GM23338 (cell line): ENCODE results near the gene RRP9. TPM values are rescaled to one million over a fixed set of nuclear protein-coding genes. Genes with fewer than 3 reads are reported as not detected.
A peak's percentile ranks its signal among the peaks of the same experiment; 100 is the strongest.

ENCODE experiments used
- ATAC-seq: fragments of 200-7000 bp; cut with Tn5 transposase; 3 replicates; pipeline ENCODE4 v1.9.1; 2020
- DNase-seq: peaks from one replicate; pipeline ENCODE4 v3.0.0-alpha.2; 2015; ENCODE audit warnings: low spot score
- H2AFZ ChIP-seq: fragments of 200-600 bp; sonication (generic); 2 replicates; pipeline ENCODE4 v1.8.0; 2016; ENCODE audit warnings: antibody characterized with exemption, mild to moderate bottlenecking, moderate library complexity
- H3F3A ChIP-seq: fragments of 200-600 bp; sonication (generic); replicated peaks from 2 replicates; pipeline ENCODE4 v1.8.0; 2017; ENCODE audit warnings: antibody characterized with exemption, mixed run types, low read depth
- H3K27ac ChIP-seq: fragments of 200-600 bp; sonication (generic); 2 replicates; pipeline ENCODE4 v1.6.1; 2016; ENCODE audit warnings: low read depth
- H3K27me3 ChIP-seq: fragments of 200-600 bp; sonication (generic); 2 replicates; pipeline ENCODE4 v1.8.0; 2016; ENCODE audit warnings: mild to moderate bottlenecking, mixed run types, moderate library complexity; ENCODE audit not compliant: insufficient read depth
- H3K36me3 ChIP-seq: fragments of 200-600 bp; sonication (generic); 2 replicates; pipeline ENCODE4 v1.8.0; 2016; ENCODE audit warnings: mild to moderate bottlenecking; ENCODE audit not compliant: insufficient read depth
- H3K4me1 ChIP-seq: fragments of 200-600 bp; sonication (generic); 2 replicates; pipeline ENCODE4 v1.8.0; 2016; ENCODE audit warnings: mild to moderate bottlenecking, moderate library complexity; ENCODE audit not compliant: insufficient read depth
- H3K4me2 ChIP-seq: fragments of 200-600 bp; sonication (generic); 2 replicates; pipeline ENCODE4 v1.7.1; 2017; ENCODE audit warnings: mixed run types
- H3K4me3 ChIP-seq: fragments of 200-600 bp; sonication (generic); 2 replicates; pipeline ENCODE4 v1.6.1; 2016; ENCODE audit warnings: mixed run types
- H3K79me2 ChIP-seq: fragments of 200-600 bp; sonication (generic); replicated peaks from 2 replicates; pipeline ENCODE4 v1.8.0; 2017; ENCODE audit warnings: mild to moderate bottlenecking; ENCODE audit not compliant: insufficient read depth
- H3K9me2 ChIP-seq: fragments of 200-600 bp; sonication (generic); 2 replicates; pipeline ENCODE4 v1.8.0; 2017; ENCODE audit not compliant: insufficient read depth
- H4K20me1 ChIP-seq: fragments of 200-600 bp; sonication (generic); replicated peaks from 2 replicates; pipeline ENCODE4 v1.8.0; 2017; ENCODE audit warnings: mild to moderate bottlenecking; ENCODE audit not compliant: insufficient read depth
- H3K27ac Mint-ChIP-seq: 2 replicates; pipeline ENCODE4 v1.8.0; 2020; ENCODE audit warnings: inconsistent platforms, mild to moderate bottlenecking, moderate library complexity, mixed read lengths
- H3K27me3 Mint-ChIP-seq: 3 replicates; pipeline ENCODE4 v1.8.0; 2022; ENCODE audit warnings: low read depth, mild to moderate bottlenecking, moderate library complexity, mixed read lengths, inconsistent platforms; ENCODE audit not compliant: insufficient read depth, poor library complexity
- H3K36me3 Mint-ChIP-seq: 3 replicates; pipeline ENCODE4 v1.8.0; 2021; ENCODE audit warnings: low read depth, mild to moderate bottlenecking, inconsistent platforms, moderate library complexity, mixed read lengths
- H3K4me1 Mint-ChIP-seq: 3 replicates; pipeline ENCODE4 v1.8.0; 2020; ENCODE audit warnings: mild to moderate bottlenecking, inconsistent platforms, mixed read lengths
- H3K4me3 Mint-ChIP-seq: 3 replicates; pipeline ENCODE4 v1.8.0; 2021; ENCODE audit warnings: moderate library complexity, mild to moderate bottlenecking, inconsistent platforms, mixed read lengths
- H3K9me3 Mint-ChIP-seq: 3 replicates; pipeline ENCODE4 v1.8.0; 2020; ENCODE audit warnings: moderate library complexity, mild to moderate bottlenecking, inconsistent platforms, mixed read lengths
- CREB1 ChIP-seq: fragments of 250-450 bp; sonication (Bioruptor Pico); IDR thresholded peaks from 2 replicates; pipeline ENCODE4 v1.5.0; 2020; ENCODE audit warnings: low read depth, mild to moderate bottlenecking, moderate library complexity
- EZH2 ChIP-seq: fragments of 200-600 bp; sonication (generic); IDR thresholded peaks from one replicate; pipeline ENCODE4 v1.8.0; 2017; ENCODE audit warnings: antibody characterized with exemption, mild to moderate bottlenecking, low read depth; ENCODE audit not compliant: unreplicated experiment
- JUNB ChIP-seq: IDR thresholded peaks from one replicate; pipeline ENCODE4 v1.6.1; 2016; ENCODE audit warnings: antibody characterized with exemption; ENCODE audit not compliant: unreplicated experiment
- NANOG ChIP-seq: IDR thresholded peaks from 2 replicates; pipeline ENCODE4 v1.6.1; 2016; ENCODE audit warnings: antibody characterized with exemption, borderline replicate concordance
- POLR2AphosphoS5 ChIP-seq: IDR thresholded peaks from 2 replicates; pipeline ENCODE4 v1.6.1; 2016; ENCODE audit warnings: antibody characterized with exemption, low read depth
- STAT1 ChIP-seq: IDR thresholded peaks from one replicate; pipeline ENCODE4 v1.6.1; 2016; ENCODE audit warnings: antibody characterized with exemption; ENCODE audit not compliant: unreplicated experiment
- ZNF114 ChIP-seq: fragments of 250-450 bp; sonication (Bioruptor Pico); IDR thresholded peaks from 2 replicates; pipeline ENCODE4 v1.5.0; 2020; ENCODE audit warnings: mild to moderate bottlenecking, moderate library complexity
- polyA plus RNA-seq: library from polyadenylated mRNA; unstranded; fragments of >200 nt; fragmentation: Nextera tagmentation; extraction: Ambion mirVana; gene quantifications from 2 replicates; pipeline ENCODE4 v1.2.1, GENCODE V29; 2016
- total RNA-seq: library from RNA; depleted of rRNA; stranded (reverse); fragments of >200 nt; shearing (Covaris generic); gene quantifications from 2 replicates; pipeline ENCODE4 v1.2.3, GENCODE V29; 2014
- TF ChIP-seq, protein P1 (sequence below), 2 experiments: fragments of 200-600 bp in 1 of 2; sonication (generic) in 1 of 2; conservative IDR thresholded peaks; 2 replicates each; pipeline versions ENCODE4 v1.5.1 to v1.6.1; 2016 to 2017; ENCODE audit warnings: antibody characterized with exemption in 2 of 2, low read depth in 2 of 2, mild to moderate bottlenecking in 2 of 2, moderate library complexity in 1 of 2
- TF ChIP-seq, protein P2 (sequence below): IDR thresholded peaks from 2 replicates; pipeline ENCODE4 v1.6.1; 2016; ENCODE audit warnings: antibody characterized with exemption
- TF ChIP-seq, protein P3 (sequence below): fragments of 250-450 bp; sonication (Bioruptor Pico); IDR thresholded peaks from 2 replicates; pipeline ENCODE4 v1.5.0; 2020; ENCODE audit warnings: mild to moderate bottlenecking, moderate library complexity

Gene RRP9
- total and polyA plus RNA-seq, 2 experiments from 2014 or later = 62.4 to 68.1 TPM

DNA sequence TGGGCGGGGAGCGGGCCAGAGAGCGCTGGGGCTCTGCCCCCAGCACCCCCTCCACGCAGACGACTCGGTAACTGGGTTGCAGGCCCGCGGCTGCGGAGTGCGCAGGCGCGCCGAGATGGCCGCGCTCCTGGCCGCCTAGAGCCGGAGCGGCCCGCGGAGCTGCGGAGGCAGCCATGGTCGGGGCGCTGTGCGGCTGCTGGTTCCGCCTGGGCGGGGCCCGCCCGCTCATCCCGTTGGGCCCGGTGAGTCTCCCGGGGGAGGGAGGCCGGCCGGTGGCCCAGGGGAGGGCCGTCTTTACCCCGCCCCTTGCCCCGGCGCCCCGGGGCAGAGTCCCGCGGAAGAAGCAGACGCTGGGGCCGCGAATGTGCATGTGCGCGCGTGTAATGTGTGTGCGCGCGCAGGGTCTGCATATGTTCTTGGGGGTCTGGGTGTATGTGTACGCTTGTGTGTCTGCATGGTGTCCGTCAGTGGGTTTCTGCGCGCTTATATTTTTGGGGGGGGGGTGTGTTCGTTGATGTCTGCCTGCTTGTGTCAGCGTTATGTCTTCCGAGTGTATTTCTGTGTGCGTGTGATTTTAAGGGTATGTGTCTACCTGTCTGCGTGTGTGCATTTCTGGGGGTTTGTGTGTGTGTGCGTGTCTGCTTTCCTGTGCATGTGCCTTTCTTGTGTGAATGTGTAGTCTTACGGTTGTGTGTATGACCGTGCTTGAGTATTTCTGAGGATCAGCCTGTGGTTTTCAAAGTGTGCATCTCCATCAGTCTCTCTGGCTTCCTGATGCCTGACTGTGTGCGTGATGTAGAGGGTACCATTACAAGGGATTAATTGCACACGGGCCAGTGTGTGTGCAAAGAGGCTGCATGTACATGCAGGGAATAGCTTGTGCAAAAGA, 33.5 kb upstream of the RRP9 start, which contains the start of gene ABHD14A:
TSS of gene ABHD14A (plus strand) at position 102 of the 889 bp plus-strand sequence. CDS start at position 174, 72 bp downstream.
- H4K20me1 ChIP-seq = no peaks in the 10 kb centered on the region
- H3K79me2 ChIP-seq = no peaks in the 10 kb centered on the region
- H2AFZ ChIP-seq = peak within 1 kb of the TSS; percentile 96
- no peaks in the 10 kb centered on the region for H3K9me2 ChIP-seq
- Mint-ChIP-seq H3K36me3 (no peaks in the 10 kb centered on the region; the same call in 1 of the 3 replicates), H3K9me3 (no peaks in the 10 kb centered on the region; the same call in 2 of the 3 replicates), H3K27me3 (peaks cover 35% of the 10 kb centered on the region), H3K4me1 (peaks cover 22% of the 10 kb centered on the region), H3K4me3 (peak within 1 kb of the TSS; percentile 83), H3K27ac (0 out of 2 replicates have a peak within 1 kb of the TSS, but pooled peaks have one; percentile 24)
- peak; percentile 75 for DNase-seq
- H3F3A ChIP-seq = peaks cover 24% of the 10 kb centered on the region
- H3K4me3 ChIP-seq = peak within 1 kb of the TSS; percentile 79
- peak within 1 kb of the TSS; percentile 91 for H3K4me2 ChIP-seq
- H3K4me1 ChIP-seq = peaks cover 17% of the 10 kb centered on the region
- no peak for TF ChIP-seq EZH2
- TF ChIP-seq POLR2AphosphoS5 = peak; percentile 58
- no peak within 1 kb of the TSS for H3K27ac ChIP-seq
- peaks cover 38% of the 10 kb centered on the region for H3K27me3 ChIP-seq
- peak; percentile 77 for ATAC-seq
- H3K36me3 ChIP-seq = no peaks in the 10 kb centered on the region

DNA sequence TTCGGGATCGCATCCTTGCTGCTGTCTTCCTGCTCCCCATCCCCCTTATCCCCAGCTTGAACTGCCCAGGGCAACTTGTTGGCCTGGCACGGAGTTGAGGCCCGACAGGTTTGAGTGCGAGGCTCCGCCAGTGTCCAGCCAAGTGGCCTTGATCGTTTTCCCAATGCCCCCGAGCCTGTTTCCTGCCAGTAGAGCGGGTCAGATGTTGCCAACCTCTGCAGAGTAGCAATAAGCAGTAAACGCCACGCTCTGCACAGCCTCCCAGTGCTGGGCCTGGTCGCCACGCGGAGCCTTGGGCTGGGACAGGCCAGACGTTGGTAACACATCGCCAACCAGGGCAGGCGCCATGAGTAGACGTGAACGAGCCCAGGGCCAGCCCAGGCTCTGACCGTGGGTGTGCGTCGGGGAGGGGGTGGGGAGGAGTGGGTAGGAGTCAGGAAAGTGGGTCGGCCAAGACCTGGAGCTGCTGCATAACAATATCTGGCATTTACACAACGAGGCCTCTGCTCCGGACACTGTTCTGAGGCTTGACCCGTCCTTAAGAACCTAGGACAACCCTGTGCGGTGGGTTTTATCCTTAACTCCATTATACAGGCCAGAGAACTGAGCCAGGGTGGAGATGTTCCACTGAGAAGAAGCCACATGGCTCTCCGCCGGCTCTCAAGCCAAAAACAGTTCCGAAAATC, 32.7 kb upstream of the RRP9 start:
- DNase-seq = no peak
- Mint-ChIP-seq H3K27ac (no peak overlapping the region), H3K4me1 (peaks cover 30% of the 10 kb centered on the region), H3K27me3 (peaks cover 35% of the 10 kb centered on the region), H3K36me3 (no peaks in the 10 kb centered on the region; the same call in 1 of the 3 replicates), H3K9me3 (no peaks in the 10 kb centered on the region; the same call in 2 of the 3 replicates), H3K4me3 (peak overlapping the region; percentile 83)
- no peak overlapping the region for H3K27ac ChIP-seq
- ATAC-seq = peak; percentile 18
- peak overlapping the region; percentile 91 for H3K4me2 ChIP-seq
- H4K20me1 ChIP-seq = no peaks in the 10 kb centered on the region
- peak overlapping the region; percentile 79 for H3K4me3 ChIP-seq
- no peaks in the 10 kb centered on the region for H3K36me3 ChIP-seq
- peaks cover 22% of the 10 kb centered on the region for H3K4me1 ChIP-seq
- H3F3A ChIP-seq = peaks cover 24% of the 10 kb centered on the region
- H3K9me2 ChIP-seq = no peaks in the 10 kb centered on the region
- peaks cover 38% of the 10 kb centered on the region for H3K27me3 ChIP-seq
- no peaks in the 10 kb centered on the region for H3K79me2 ChIP-seq
- peak overlapping the region; percentile 96 for H2AFZ ChIP-seq
- no peak for TF ChIP-seq ZNF114 (CRISPR knock-in tag)
- no peak for TF ChIP-seq CREB1 (CRISPR knock-in tag)
- TF ChIP-seq, protein P1, sequence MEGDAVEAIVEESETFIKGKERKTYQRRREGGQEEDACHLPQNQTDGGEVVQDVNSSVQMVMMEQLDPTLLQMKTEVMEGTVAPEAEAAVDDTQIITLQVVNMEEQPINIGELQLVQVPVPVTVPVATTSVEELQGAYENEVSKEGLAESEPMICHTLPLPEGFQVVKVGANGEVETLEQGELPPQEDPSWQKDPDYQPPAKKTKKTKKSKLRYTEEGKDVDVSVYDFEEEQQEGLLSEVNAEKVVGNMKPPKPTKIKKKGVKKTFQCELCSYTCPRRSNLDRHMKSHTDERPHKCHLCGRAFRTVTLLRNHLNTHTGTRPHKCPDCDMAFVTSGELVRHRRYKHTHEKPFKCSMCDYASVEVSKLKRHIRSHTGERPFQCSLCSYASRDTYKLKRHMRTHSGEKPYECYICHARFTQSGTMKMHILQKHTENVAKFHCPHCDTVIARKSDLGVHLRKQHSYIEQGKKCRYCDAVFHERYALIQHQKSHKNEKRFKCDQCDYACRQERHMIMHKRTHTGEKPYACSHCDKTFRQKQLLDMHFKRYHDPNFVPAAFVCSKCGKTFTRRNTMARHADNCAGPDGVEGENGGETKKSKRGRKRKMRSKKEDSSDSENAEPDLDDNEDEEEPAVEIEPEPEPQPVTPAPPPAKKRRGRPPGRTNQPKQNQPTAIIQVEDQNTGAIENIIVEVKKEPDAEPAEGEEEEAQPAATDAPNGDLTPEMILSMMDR (conservative IDR thresholded peaks at IDR 0.05; ENCODE audit: low read depth in 2 of 2) = no peak
- TF ChIP-seq, protein P2, sequence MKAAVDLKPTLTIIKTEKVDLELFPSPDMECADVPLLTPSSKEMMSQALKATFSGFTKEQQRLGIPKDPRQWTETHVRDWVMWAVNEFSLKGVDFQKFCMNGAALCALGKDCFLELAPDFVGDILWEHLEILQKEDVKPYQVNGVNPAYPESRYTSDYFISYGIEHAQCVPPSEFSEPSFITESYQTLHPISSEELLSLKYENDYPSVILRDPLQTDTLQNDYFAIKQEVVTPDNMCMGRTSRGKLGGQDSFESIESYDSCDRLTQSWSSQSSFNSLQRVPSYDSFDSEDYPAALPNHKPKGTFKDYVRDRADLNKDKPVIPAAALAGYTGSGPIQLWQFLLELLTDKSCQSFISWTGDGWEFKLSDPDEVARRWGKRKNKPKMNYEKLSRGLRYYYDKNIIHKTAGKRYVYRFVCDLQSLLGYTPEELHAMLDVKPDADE = no peak
- TF ChIP-seq STAT1 = no peak
- TF ChIP-seq POLR2AphosphoS5 = no peak
- TF ChIP-seq EZH2 = no peak
- TF ChIP-seq, protein P3, sequence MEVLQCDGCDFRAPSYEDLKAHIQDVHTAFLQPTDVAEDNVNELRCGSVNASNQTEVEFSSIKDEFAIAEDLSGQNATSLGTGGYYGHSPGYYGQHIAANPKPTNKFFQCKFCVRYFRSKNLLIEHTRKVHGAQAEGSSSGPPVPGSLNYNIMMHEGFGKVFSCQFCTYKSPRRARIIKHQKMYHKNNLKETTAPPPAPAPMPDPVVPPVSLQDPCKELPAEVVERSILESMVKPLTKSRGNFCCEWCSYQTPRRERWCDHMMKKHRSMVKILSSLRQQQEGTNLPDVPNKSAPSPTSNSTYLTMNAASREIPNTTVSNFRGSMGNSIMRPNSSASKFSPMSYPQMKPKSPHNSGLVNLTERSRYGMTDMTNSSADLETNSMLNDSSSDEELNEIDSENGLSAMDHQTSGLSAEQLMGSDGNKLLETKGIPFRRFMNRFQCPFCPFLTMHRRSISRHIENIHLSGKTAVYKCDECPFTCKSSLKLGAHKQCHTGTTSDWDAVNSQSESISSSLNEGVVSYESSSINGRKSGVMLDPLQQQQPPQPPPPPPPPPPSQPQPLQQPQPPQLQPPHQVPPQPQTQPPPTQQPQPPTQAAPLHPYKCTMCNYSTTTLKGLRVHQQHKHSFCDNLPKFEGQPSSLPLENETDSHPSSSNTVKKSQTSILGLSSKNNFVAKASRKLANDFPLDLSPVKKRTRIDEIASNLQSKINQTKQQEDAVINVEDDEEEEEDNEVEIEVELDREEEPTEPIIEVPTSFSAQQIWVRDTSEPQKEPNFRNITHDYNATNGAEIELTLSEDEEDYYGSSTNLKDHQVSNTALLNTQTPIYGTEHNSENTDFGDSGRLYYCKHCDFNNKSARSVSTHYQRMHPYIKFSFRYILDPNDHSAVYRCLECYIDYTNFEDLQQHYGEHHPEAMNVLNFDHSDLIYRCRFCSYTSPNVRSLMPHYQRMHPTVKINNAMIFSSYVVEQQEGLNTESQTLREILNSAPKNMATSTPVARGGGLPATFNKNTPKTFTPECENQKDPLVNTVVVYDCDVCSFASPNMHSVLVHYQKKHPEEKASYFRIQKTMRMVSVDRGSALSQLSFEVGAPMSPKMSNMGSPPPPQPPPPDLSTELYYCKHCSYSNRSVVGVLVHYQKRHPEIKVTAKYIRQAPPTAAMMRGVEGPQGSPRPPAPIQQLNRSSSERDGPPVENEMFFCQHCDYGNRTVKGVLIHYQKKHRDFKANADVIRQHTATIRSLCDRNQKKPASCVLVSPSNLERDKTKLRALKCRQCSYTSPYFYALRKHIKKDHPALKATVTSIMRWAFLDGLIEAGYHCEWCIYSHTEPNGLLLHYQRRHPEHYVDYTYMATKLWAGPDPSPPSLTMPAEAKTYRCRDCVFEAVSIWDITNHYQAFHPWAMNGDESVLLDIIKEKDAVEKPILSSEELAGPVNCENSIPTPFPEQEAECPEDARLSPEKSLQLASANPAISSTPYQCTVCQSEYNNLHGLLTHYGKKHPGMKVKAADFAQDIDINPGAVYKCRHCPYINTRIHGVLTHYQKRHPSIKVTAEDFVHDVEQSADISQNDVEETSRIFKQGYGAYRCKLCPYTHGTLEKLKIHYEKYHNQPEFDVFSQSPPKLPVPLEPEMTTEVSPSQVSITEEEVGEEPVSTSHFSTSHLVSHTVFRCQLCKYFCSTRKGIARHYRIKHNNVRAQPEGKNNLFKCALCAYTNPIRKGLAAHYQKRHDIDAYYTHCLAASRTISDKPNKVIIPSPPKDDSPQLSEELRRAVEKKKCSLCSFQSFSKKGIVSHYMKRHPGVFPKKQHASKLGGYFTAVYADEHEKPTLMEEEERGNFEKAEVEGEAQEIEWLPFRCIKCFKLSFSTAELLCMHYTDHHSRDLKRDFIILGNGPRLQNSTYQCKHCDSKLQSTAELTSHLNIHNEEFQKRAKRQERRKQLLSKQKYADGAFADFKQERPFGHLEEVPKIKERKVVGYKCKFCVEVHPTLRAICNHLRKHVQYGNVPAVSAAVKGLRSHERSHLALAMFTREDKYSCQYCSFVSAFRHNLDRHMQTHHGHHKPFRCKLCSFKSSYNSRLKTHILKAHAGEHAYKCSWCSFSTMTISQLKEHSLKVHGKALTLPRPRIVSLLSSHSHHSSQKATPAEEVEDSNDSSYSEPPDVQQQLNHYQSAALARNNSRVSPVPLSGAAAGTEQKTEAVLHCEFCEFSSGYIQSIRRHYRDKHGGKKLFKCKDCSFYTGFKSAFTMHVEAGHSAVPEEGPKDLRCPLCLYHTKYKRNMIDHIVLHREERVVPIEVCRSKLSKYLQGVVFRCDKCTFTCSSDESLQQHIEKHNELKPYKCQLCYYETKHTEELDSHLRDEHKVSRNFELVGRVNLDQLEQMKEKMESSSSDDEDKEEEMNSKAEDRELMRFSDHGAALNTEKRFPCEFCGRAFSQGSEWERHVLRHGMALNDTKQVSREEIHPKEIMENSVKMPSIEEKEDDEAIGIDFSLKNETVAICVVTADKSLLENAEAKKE (CRISPR knock-in tag) = no peak
- TF ChIP-seq JUNB = no peak
- no peak for TF ChIP-seq NANOG
